Transverse colon (tissue), 4 donors: ENCODE results near the gene TDO2. TPM values are rescaled to one million over a fixed set of nuclear protein-coding genes. Genes with fewer than 3 reads are reported as not detected.

ENCODE experiments used
- DNase-seq: peaks from one replicate; pipeline ENCODE4 v3.0.0-alpha.2; 2019
- H3K27ac ChIP-seq, 4 donors: fragments of 200-600 bp; sonication (generic); 2 replicates each; pipeline ENCODE4 v1.5.1; 2016 to 2018; ENCODE audit warnings: inconsistent platforms in 4 of 4
- H3K27me3 ChIP-seq: fragments of 200-600 bp; sonication (generic); 2 replicates; pipeline ENCODE4 v1.5.1; 2017; ENCODE audit warnings: inconsistent platforms
- H3K36me3 ChIP-seq, 4 donors: fragments of 200-600 bp; sonication (generic); 2 replicates each; pipeline ENCODE4 v1.5.1; 2017 to 2019; ENCODE audit warnings: inconsistent platforms in 4 of 4
- H3K4me1 ChIP-seq, 4 donors: fragments of 200-600 bp; sonication (generic); 2 replicates each; pipeline ENCODE4 v1.5.1; 2017 to 2020; ENCODE audit warnings: inconsistent platforms in 4 of 4
- H3K4me3 ChIP-seq, 4 donors: fragments of 200-600 bp; sonication (generic); 1 replicate in 1 of 4; 2 replicates in 3 of 4; pipeline versions ENCODE4 v1.5.1 to v1.6.1; 2017 to 2019; ENCODE audit warnings: inconsistent platforms in 4 of 4
- H3K9me3 ChIP-seq, 2 donors: fragments of 200-600 bp; sonication (generic); 2 replicates each; pipeline ENCODE4 v1.5.1; 2017 to 2019; ENCODE audit warnings: inconsistent platforms in 2 of 2
- CTCF ChIP-seq, 5 experiments: fragments of 200-600 bp in 3 of 5; fragments of 450-650 bp in 2 of 5; sonication (generic) in 3 of 5; IDR thresholded peaks; 1 replicate in 2 of 5; 2 replicates in 3 of 5; pipeline ENCODE4 v1.5.1; 2016 to 2017; ENCODE audit warnings: antibody characterized with exemption in 5 of 5, inconsistent platforms in 3 of 5, mild to moderate bottlenecking in 2 of 5, moderate library complexity in 1 of 5
- EP300 ChIP-seq: sonication (generic); formaldehyde crosslinking; IDR thresholded peaks from one replicate; pipeline ENCODE4 v1.6.1; 2017; ENCODE audit warnings: antibody characterized with exemption, low read depth
- POLR2A ChIP-seq: fragments of 450-650 bp; IDR thresholded peaks from one replicate; pipeline ENCODE4 v1.6.1; 2016; ENCODE audit warnings: antibody characterized with exemption, mild to moderate bottlenecking, moderate library complexity
- POLR2AphosphoS5 ChIP-seq, 3 donors: sonication (generic); formaldehyde crosslinking; IDR thresholded peaks; one replicate each; pipeline ENCODE4 v1.6.1; 2016; ENCODE audit warnings: antibody characterized with exemption in 3 of 3
- WGBS, 2 donors: methylation state at CpG; one replicate each; pipeline ENCODE4 v1.1.5; 2018; ENCODE audit warnings: low coverage in 1 of 2; 5-methylcytosine and 5-hydroxymethylcytosine counted together
- in situ Hi-C, 4 donors: fragments of 200-750 bp; cut with MboI; loops; one replicate each; pipeline versions ENCODE4 v1.15.0 to v1.15.1; 2017; ENCODE audit warnings: low sequenced_read_pairs in 3 of 4, low pct_ligation_motif_present in 1 of 4, low pct_unique_long_range_greater_than_20kb in 1 of 4
- intact Hi-C: fragments of 100-400 bp; cut with DNase I; formaldehyde crosslinking; loops from one replicate; pipeline ENCODE4 v1.15.1; 2023; ENCODE audit warnings: low total_unique reads
- total RNA-seq, 4 donors: library from RNA; depleted of rRNA; stranded (reverse); fragments of >200 nt; gene quantifications; one replicate each; pipeline ENCODE4 v1.1.0, GENCODE V29; 2016

TDO2 gene
- total RNA-seq, 4 donors from 2014 or later = 0.64 TPM; not detected in 3

GRCh38 chr4:155914782-155915181, 11.3 kb downstream of the TDO2 start:
- Histone ChIP-seq H3K27me3 (no peaks in the 10 kb centered on the region), H3K36me3 (no peaks in the 10 kb centered on the region), H3K9me3 (no peaks in the 10 kb centered on the region), H3K27ac (no peak overlapping the region), H3K4me3 (no peak overlapping the region), H3K4me1 (no peaks in the 10 kb centered on the region)
- intact Hi-C loops = no loop called here
- WGBS, 2 donors = 34 to 45% methylated on average over 5 of the region's 5 CpGs
- in situ Hi-C loops = no loop called here
- no peak for TF ChIP-seq EP300
- no peak for TF ChIP-seq POLR2A
- no peak for TF ChIP-seq POLR2AphosphoS5 (IDR thresholded peaks at IDR 0.05)
- no peak for TF ChIP-seq CTCF (IDR thresholded peaks at IDR 0.05)
- DNase-seq = no peak

- WGBS, 2 donors = 88 to 100% methylated on average over 1 of the region's 1 CpG
- Histone ChIP-seq H3K4me3 (no peak overlapping the region), H3K27ac (no peak overlapping the region), H3K4me1 (no peaks in the 10 kb centered on the region), H3K9me3 (no peaks in the 10 kb centered on the region), H3K27me3 (no peaks in the 10 kb centered on the region), H3K36me3 (no peaks in the 10 kb centered on the region)
- DNase-seq = no peak
- in situ Hi-C loops = no loop called here
- intact Hi-C loops = no loop called here
- no peak for TF ChIP-seq POLR2AphosphoS5 (IDR thresholded peaks at IDR 0.05)
- no peak for TF ChIP-seq POLR2A
- TF ChIP-seq EP300 = no peak
- TF ChIP-seq CTCF (IDR thresholded peaks at IDR 0.05) = no peak
These were observed 18.1 kb downstream of the TDO2 start for GRCh38 chr4:155921597-155921996.

- Histone ChIP-seq H3K27me3 (no peaks in the 10 kb centered on the region), H3K27ac (no peak overlapping the region), H3K4me3 (no peak overlapping the region), H3K4me1 (no peaks in the 10 kb centered on the region), H3K36me3 (peaks cover 0 to 7% (median 0%) of the 10 kb centered on the region in 4 donors), H3K9me3 (no peaks in the 10 kb centered on the region)
- TF ChIP-seq POLR2AphosphoS5 (IDR thresholded peaks at IDR 0.05) = no peak
- in situ Hi-C loops (loop anchor here in 1 of 4 donors (25.0 kb wide), 1 partner anchor 487 kb away; no protein-coding TSS in a partner anchor), intact Hi-C loops (no loop called here)
- DNase-seq = no peak
- 63 to 64% methylated on average over 3 of the region's 3 CpGs for WGBS, 2 donors
These were observed 21.1 kb downstream of the TDO2 start for GRCh38 chr4:155924637-155925036.

GRCh38 chr4:155929833-155930232, 26.3 kb downstream of the TDO2 start:
- Histone ChIP-seq H3K4me1 (no peaks in the 10 kb centered on the region), H3K27me3 (no peaks in the 10 kb centered on the region), H3K9me3 (no peaks in the 10 kb centered on the region), H3K36me3 (peaks cover 0 to 7% (median 0%) of the 10 kb centered on the region in 4 donors), H3K27ac (no peak overlapping the region), H3K4me3 (no peak overlapping the region)
- in situ Hi-C loops = loop anchor here in 1 of 4 donors (25.0 kb wide), 1 partner anchor 493 kb away; no protein-coding TSS in a partner anchor
- TF ChIP-seq CTCF (IDR thresholded peaks at IDR 0.05) (no peak), POLR2A (no peak), POLR2AphosphoS5 (IDR thresholded peaks at IDR 0.05) (no peak), EP300 (no peak)
- WGBS, 2 donors = 89 to 100% methylated on average over 3 of the region's 3 CpGs
- no peak for DNase-seq
- intact Hi-C loops = no loop called here

- 75 to 88% methylated on average over 2 of the region's 2 CpGs for WGBS, 2 donors
- no peak overlapping the region for H3K4me3 ChIP-seq
- in situ Hi-C loops (loop anchor here in 1 of 4 donors (25.0 kb wide), 1 partner anchor 493 kb away; no protein-coding TSS in a partner anchor), intact Hi-C loops (no loop called here)
- peaks cover 0 to 7% (median 0%) of the 10 kb centered on the region in 4 donors for H3K36me3 ChIP-seq
- H3K4me1 ChIP-seq = no peaks in the 10 kb centered on the region
- no peak for DNase-seq
- H3K27me3 ChIP-seq = no peaks in the 10 kb centered on the region
- no peaks in the 10 kb centered on the region for H3K9me3 ChIP-seq
- TF ChIP-seq POLR2A = no peak
- TF ChIP-seq EP300 = no peak
- TF ChIP-seq POLR2AphosphoS5 (IDR thresholded peaks at IDR 0.05) = no peak
- TF ChIP-seq CTCF (IDR thresholded peaks at IDR 0.05) = no peak
- H3K27ac ChIP-seq = no peak overlapping the region
These were observed 26.8 kb downstream of the TDO2 start for GRCh38 chr4:155930330-155930729.
